NCI-H82 treated with DMSO at 0.1 percent for 48 hours (cell line): Measurements from ENCODE around the gene ALDH5A1.

ENCODE experiments used
- DNase-seq: peaks from one replicate; lab custom pipeline; 2025; ENCODE audit not compliant: unreplicated experiment; lab: John Stamatoyannopoulos, UW

ALDH5A1 gene

GRCh38 chr6:24564081-24564480 is 69.3 kb downstream of the ALDH5A1 start:
- DNase-seq, result no peak

DNA sequence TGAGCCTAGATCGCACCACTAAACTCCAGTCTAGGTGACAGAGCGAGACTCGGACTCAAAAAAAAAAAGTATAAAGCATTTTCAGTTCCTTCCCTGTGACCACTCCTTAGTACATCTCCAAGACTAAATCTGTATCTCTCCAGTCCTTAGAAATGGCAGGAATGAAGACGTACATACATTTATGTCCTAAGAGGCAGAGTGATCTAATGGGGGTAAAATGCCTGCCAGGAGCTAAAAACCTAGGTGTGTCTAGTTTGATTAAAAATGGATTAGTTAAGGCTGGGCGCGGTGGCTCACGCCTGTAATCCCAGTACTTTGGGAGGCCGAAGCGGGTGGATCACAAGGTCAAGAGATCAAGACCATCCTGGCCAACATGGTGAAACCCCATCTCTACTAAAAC is 70.4 kb downstream of the ALDH5A1 start:
- no peak for DNase-seq

DNA sequence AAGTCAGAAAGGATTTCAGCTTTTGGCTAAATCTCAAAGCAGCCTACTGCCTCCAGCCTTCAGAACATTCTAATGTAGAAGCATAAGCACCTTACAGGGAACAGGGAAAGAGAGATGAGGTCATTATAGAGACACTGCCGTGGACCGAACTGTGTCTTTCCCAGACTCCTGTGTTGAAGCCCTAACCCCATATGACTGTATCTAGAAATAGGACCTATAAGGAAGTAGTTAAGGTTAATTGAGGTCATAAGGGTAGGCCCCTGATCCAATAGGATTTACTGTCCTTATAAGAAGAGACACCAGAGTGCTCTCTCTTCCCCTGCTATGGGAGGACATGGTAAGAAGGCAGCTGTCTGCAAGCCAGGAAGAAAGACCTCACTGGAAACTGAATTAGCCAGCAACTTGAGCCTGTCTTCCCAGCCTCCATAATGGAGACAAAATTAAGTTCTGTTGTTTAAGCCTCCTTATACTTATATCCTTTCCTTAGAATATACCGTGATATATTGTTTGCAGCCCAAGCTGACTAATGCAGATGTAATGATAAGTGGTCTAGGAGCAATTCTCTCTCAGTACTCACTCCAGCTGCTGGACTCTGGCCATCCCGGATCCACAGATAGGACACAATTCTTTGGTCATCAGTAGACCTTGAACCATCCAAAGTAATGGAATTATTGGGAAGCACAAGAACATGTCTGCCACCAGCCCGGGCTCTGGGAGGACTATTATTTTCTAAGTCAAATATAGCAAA is 71.4 kb downstream of the ALDH5A1 start:
- peak; percentile 64 for DNase-seq

DNA sequence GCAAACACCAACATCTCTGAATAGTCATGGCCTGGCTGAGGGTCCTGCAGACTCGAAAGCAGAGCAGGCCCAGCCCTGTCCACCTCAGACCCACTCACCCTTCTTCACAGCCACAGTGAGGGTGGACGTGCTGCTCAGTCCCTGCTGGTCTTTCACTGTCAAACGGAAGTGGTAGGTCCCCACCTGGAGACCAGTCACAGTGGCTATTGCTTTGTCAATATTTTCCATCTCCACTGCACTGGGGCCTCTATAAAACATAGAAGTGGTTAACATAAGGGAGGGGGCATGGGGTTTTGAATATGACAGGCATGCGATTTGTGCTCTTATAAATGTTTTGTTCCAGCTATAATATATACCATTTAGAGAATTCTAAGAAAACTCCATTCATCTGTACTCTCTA is 73.9 kb downstream of the ALDH5A1 start:
- DNase-seq, result no peak

DNA sequence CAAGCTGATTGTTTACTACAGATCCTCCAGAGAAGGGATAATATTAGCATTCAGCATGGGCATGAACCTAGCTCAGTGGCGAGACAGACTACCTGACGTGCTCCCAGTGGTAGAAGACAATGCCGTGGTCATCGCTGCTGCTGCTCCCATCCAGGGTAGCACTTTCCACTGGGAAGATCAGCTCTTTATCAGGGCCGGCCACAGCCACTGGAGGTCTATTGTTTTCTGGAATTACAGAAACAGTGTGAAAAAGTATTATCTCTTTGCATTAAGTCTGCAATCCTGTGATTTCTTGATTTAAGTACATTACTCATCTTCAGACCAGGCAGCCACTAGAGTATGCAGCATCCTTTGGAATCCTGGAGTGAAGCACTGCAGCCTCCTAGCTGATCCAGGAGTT is 75.0 kb downstream of the ALDH5A1 start:
- no peak for DNase-seq

GRCh38 chr6:24571361-24571760 is 76.6 kb downstream of the ALDH5A1 start:
- no peak for DNase-seq

DNA sequence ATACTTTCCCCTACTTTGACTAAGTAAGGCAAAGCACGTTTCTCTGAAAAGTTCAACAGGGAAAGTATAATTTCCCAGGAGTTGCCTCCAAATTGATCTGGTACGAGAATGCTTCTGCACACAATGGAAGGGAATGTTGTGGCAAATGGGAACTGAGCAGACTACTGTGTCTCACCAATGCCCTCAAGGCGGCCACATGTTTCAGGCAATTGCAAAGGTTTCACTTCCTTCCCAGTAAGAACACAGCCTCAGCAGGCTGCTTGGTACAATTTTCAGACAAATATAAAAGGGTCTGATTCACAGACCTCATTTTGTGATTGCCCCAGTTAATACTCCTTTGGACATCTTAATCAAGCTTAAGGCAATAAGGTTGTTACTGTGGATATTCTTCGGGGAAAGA is 80.0 kb downstream of the ALDH5A1 start:
- DNase-seq, result no peak

DNA sequence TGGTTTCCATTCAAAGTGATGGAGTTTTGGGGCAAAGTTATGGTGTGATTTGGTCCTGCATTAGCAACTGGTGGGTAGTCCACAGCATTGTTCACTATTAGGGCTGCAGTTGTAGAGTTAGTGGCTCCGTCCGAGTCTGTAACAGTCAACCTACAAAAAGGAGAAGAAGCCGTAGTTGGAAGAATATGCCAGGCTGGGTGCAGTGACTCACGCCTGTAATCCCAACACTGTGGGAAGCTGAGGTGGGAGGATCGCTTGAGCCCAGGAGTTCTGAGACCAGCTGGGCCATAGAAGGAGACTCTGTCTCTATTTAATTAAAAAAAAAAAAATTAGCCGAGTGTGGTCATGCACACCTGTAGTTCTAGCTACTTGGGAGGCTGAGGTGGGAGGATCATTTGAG is 81.7 kb downstream of the ALDH5A1 start:
- no peak for DNase-seq

- DNase-seq, result peak; percentile 72
These were observed 86.4 kb downstream of the ALDH5A1 start for GRCh38 chr6:24581084-24581669.

GRCh38 chr6:24583463-24584381 is 89.0 kb downstream of the ALDH5A1 start:
- peak; percentile 98 for DNase-seq

DNA sequence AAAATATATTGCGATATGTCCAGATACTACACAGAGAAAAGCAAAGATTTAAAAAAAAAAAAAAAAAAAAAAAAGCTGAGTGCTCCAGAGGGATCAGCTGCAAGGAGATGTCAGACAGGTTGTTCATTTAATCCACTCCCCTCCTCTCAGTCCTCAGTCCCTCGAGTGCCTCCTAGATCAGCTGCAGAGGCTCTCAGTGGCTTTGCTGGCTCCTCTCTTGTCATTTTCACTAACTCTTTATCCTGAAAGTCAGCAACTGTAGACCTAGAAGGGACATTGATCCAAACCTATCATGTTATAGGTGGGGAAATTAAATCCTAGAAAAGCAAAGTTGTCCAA is 89.6 kb downstream of the ALDH5A1 start:
- peak; percentile 92 for DNase-seq
